ENCODE data around the gene MYT1. TPM values are rescaled to one million over a fixed set of nuclear protein-coding genes. Genes with fewer than 3 reads are reported as not detected.

The MYT1 gene
- total and polyA plus RNA-seq, 2 of the 8 experiments (the other 6 are each of a cell fraction or from before 2014, with no cell fraction given): 0.63 to 2.0 TPM

GRCh38 chr20:64244281-64244805 is 80.1 kb downstream of the MYT1 start:
- Histone ChIP-seq H3K9ac (replicated peaks in 1 of 4; ENCODE audit: extremely low read depth in 1 of 4, low read depth in 3 of 4, low read length in 3 of 4) (no peak overlapping the region), H3K4me3 (ENCODE audit: extremely low read depth in 1 of 4, insufficient read depth in 2 of 4, low read depth in 3 of 4, low read length in 4 of 4) (no peak overlapping the region), H3K79me1 (ENCODE audit: low read depth, low read length) (no peaks in the 10 kb centered on the region), H2BK12ac (ENCODE audit: low read depth, low read length) (no peak overlapping the region), H2BK120ac (replicated peaks; ENCODE audit: low read depth, low read length) (no peak overlapping the region), H3K14ac (ENCODE audit: insufficient read length) (no peak overlapping the region), H3K27ac (ENCODE audit: low read depth, low read length) (no peak overlapping the region), H2BK15ac (ENCODE audit: low read length) (no peak overlapping the region), H3K56ac (replicated peaks; ENCODE audit: insufficient read length, low read depth, low read length) (no peak overlapping the region), H3K23ac (ENCODE audit: insufficient read length) (no peak overlapping the region), H3K9me3 (ENCODE audit: insufficient read depth in 2 of 2, low read depth in 1 of 2, low read length in 1 of 2) (peaks cover 3 to 5% of the 10 kb centered on the region in 2 experiments; a peak in 2 of 4 replicates), H2AK5ac (ENCODE audit: low read depth, low read length) (no peak overlapping the region), H3K18ac (ENCODE audit: extremely low read depth, low read length) (no peak overlapping the region), H2BK5ac (ENCODE audit: low read depth, low read length) (no peak overlapping the region), H3K4me1 (replicated peaks in 1 of 4; ENCODE audit: control insufficient read depth in 3 of 4, insufficient read depth in 4 of 4, low read length in 3 of 4) (no peaks in the 10 kb centered on the region; a peak in 1 of 7 replicates), H4K91ac (replicated peaks; ENCODE audit: insufficient read length, low read length) (no peak overlapping the region), H3K36me3 (ENCODE audit: control insufficient read depth in 2 of 4, insufficient read depth in 4 of 4, low read length in 3 of 4) (no peaks in the 10 kb centered on the region), H3K23me2 (ENCODE audit: low read depth, low read length) (no peaks in the 10 kb centered on the region), H4K8ac (ENCODE audit: extremely low read depth, insufficient read depth, low read length) (no peak overlapping the region), H3K79me2 (ENCODE audit: control insufficient read depth in 1 of 2, insufficient read depth in 2 of 2, low read length in 2 of 2) (no peaks in the 10 kb centered on the region), H3K4ac (replicated peaks; ENCODE audit: insufficient read length, low read depth, low read length) (no peak overlapping the region), H3K27me3 (replicated peaks in 1 of 4; ENCODE audit: control insufficient read depth in 3 of 4, extremely low read depth in 1 of 4, insufficient read depth in 3 of 4, low read length in 3 of 4) (no peaks in the 10 kb centered on the region; a peak in 2 of 7 replicates), H2BK20ac (ENCODE audit: low read length) (no peak overlapping the region), H3K4me2 (ENCODE audit: insufficient read depth in 1 of 2, low read depth in 2 of 2, low read length in 2 of 2) (no peak overlapping the region), H4K5ac (ENCODE audit: insufficient read length, low read depth, low read length) (no peak overlapping the region), H2AFZ (ENCODE audit: low read length) (no peak overlapping the region), H4K20me1 (replicated peaks in 1 of 2; ENCODE audit: control insufficient read depth in 1 of 2, insufficient read depth in 2 of 2, low read length in 2 of 2) (no peaks in the 10 kb centered on the region)
- ChIA-PET POLR2A (ENCODE audit: partially characterized antibody) (interaction anchor here (1.1 kb wide), 1 partner anchor 10 kb away, joined by 3 read pairs; no protein-coding TSS in a partner anchor), CTCF (ENCODE audit: partially characterized antibody) (interaction anchor here (1.1 kb wide), 1 partner anchor 17 kb away, joined by 3 read pairs; no protein-coding TSS in a partner anchor)
- WGBS, 2 experiments (ENCODE audit: extremely low coverage in 1 of 2, insufficient coverage in 1 of 2, insufficient read length in 1 of 2, insufficient replicate concordance in 2 of 2, low coverage in 1 of 2, low lambda C conversion rate in 2 of 2, missing lambda C conversion rate in 1 of 2): 85% methylated on average over 2 of the region's 2 CpGs; no CpG with 5 or more reads in 1 of the 2 experiments
- FAIRE-seq (no peak), DNase-seq (ENCODE audit: low read depth in 1 of 2, low spot score in 2 of 2) (no peak)
- TF ChIP-seq POLR2AphosphoS5 (IDR thresholded peaks at IDR 0.05; ENCODE audit: low read depth, low read length): no peak
- TF ChIP-seq NANOG (IDR thresholded peaks at IDR 0.05; ENCODE audit: insufficient read depth, low read depth, low read length, poor library complexity, severe bottlenecking): no peak
- TF ChIP-seq TAF7 (optimal IDR thresholded peaks at IDR 0.05; ENCODE audit: borderline replicate concordance, low read depth, low read length): no peak
- no peak for TF ChIP-seq USF2 (IDR thresholded peaks at IDR 0.05; ENCODE audit: low read length)
- TF ChIP-seq TAF1 (IDR thresholded peaks at IDR 0.05; ENCODE audit: low read depth, low read length): no peak
- TF ChIP-seq YY1 (IDR thresholded peaks at IDR 0.05; ENCODE audit: low read depth, low read length): no peak
- no peak for TF ChIP-seq BCL11A (IDR thresholded peaks at IDR 0.05; ENCODE audit: low read depth in 2 of 2, low read length in 2 of 2)
- no peak for TF ChIP-seq GTF2F1 (IDR thresholded peaks at IDR 0.05; ENCODE audit: borderline replicate concordance, low read depth, low read length)
- no peak for TF ChIP-seq RNF2 (IDR thresholded peaks at IDR 0.05; ENCODE audit: borderline replicate concordance, low read depth, low read length, missing control alignments, poor library complexity, severe bottlenecking)
- TF ChIP-seq EGR1 (IDR thresholded peaks at IDR 0.05; ENCODE audit: borderline replicate concordance, low read depth, low read length): no peak
- TF ChIP-seq MAFK (IDR thresholded peaks at IDR 0.05; ENCODE audit: low read depth, low read length): no peak
- no peak for TF ChIP-seq CTBP2 (IDR thresholded peaks at IDR 0.05; ENCODE audit: borderline replicate concordance, insufficient read depth, insufficient read length, low read length)

All from H1 (cell line).